C4-2B (cell line): ENCODE data around the gene INPP5E.

ENCODE experiments used
- H3K27ac ChIP-seq: fragments of 450-650 bp; 2 replicates; pipeline ENCODE4 v1.5.1; 2017
- CTCF ChIP-seq: fragments of 450-650 bp; conservative IDR thresholded peaks from 2 replicates; pipeline ENCODE4 v1.5.1; 2017; ENCODE audit warnings: mild to moderate bottlenecking
- ZFX ChIP-seq: fragments of 450-650 bp; IDR thresholded peaks from 2 replicates; pipeline ENCODE4 v1.6.1; 2017

INPP5E gene

GRCh38 chr9:136422876-136423275 is 16.8 kb downstream of the INPP5E start:
- H3K27ac ChIP-seq = peak overlapping the region; percentile 53
- TF ChIP-seq ZFX (no peak), CTCF (no peak)

GRCh38 chr9:136421791-136422190 is 17.9 kb downstream of the INPP5E start:
- no peak overlapping the region; the same call in 1 of the 2 replicates for H3K27ac ChIP-seq

GRCh38 chr9:136419092-136419420 is 20.6 kb downstream of the INPP5E start:
- TF ChIP-seq ZFX = no peak
- TF ChIP-seq CTCF = no peak

More at GRCh38 chr9:136421791-136422190, 17.9 kb downstream of the INPP5E start:
- TF ChIP-seq ZFX (no peak), CTCF (no peak)

GRCh38 chr9:136418182-136419091 is 21.2 kb downstream of the INPP5E start:
- H3K27ac ChIP-seq = no peak overlapping the region
- TF ChIP-seq CTCF = no peak
- TF ChIP-seq ZFX = no peak

More at GRCh38 chr9:136419092-136419420, 20.6 kb downstream of the INPP5E start:
- H3K27ac ChIP-seq = no peak overlapping the region

GRCh38 chr9:136416914-136417313 is 22.7 kb downstream of the INPP5E start:
- TF ChIP-seq ZFX (no peak), CTCF (no peak)
- H3K27ac ChIP-seq = no peak overlapping the region

- no peak overlapping the region for H3K27ac ChIP-seq
- no peak for TF ChIP-seq CTCF
- no peak for TF ChIP-seq ZFX
Observed at GRCh38 chr9:136416427-136416826, 23.2 kb downstream of the INPP5E start.

GRCh38 chr9:136412962-136413361 is 26.7 kb downstream of the INPP5E start:
- TF ChIP-seq ZFX (no peak), CTCF (no peak)
- no peak overlapping the region for H3K27ac ChIP-seq
